WTC11 (cell line): ENCODE measurements around the gene KCTD3. TPM values are rescaled to one million over a fixed set of nuclear protein-coding genes. Genes with fewer than 3 reads are reported as not detected.

Experiments used
- ATAC-seq: fragments of 200-7000 bp; cut with Tn5 transposase; 2 replicates; pipeline ENCODE4 v1.10.0; 2021; ENCODE audit warnings: mild to moderate bottlenecking, moderate library complexity
- CTCF ChIA-PET: fragments of 300-600 bp; sonication (Branson Sonifier 250); formaldehyde crosslinking; loops from one replicate; lab custom pipeline; 2021; ENCODE audit warnings: antibody characterized with exemption; lab: Charles Lee
- POLR2A ChIA-PET: fragments of 350-600 bp; sonication (Branson Sonifier 250); formaldehyde crosslinking; loops from one replicate; lab custom pipeline; 2021; ENCODE audit warnings: antibody characterized with exemption; lab: Charles Lee
- DNase-seq: peaks from one replicate; pipeline ENCODE4 v3.0.0; 2021; ENCODE audit warnings: low spot score
- H3K27ac Mint-ChIP-seq: 2 replicates; pipeline ENCODE4 v1.8.0; 2021; ENCODE audit warnings: mixed read lengths
- H3K27me3 Mint-ChIP-seq: 2 replicates; pipeline ENCODE4 v1.8.0; 2021; ENCODE audit warnings: low read depth, mild to moderate bottlenecking, moderate library complexity, mixed read lengths
- H3K36me3 Mint-ChIP-seq: 2 replicates; pipeline ENCODE4 v1.8.0; 2021; ENCODE audit warnings: mixed read lengths
- H3K4me1 Mint-ChIP-seq: 2 replicates; pipeline ENCODE4 v1.8.0; 2022; ENCODE audit warnings: mixed read lengths
- H3K4me3 Mint-ChIP-seq: 2 replicates; pipeline ENCODE4 v1.8.0; 2021; ENCODE audit warnings: mild to moderate bottlenecking, moderate library complexity, mixed read lengths
- H3K9me3 Mint-ChIP-seq: 2 replicates; pipeline ENCODE4 v1.8.0; 2021; ENCODE audit warnings: mixed read lengths
- ARID4B ChIP-seq: sonication (generic); formaldehyde crosslinking; IDR thresholded peaks from 2 replicates; pipeline ENCODE4 v1.8.0; 2023; ENCODE audit warnings: missing genetic modification reagents, mild to moderate bottlenecking, borderline replicate concordance
- CREB1 ChIP-seq: sonication (generic); formaldehyde crosslinking; IDR thresholded peaks from 2 replicates; pipeline ENCODE4 v1.8.0; 2023; ENCODE audit warnings: mild to moderate bottlenecking, missing genetic modification reagents
- CREM ChIP-seq: sonication (generic); formaldehyde crosslinking; IDR thresholded peaks from 2 replicates; pipeline ENCODE4 v1.8.1; 2022; ENCODE audit warnings: mild to moderate bottlenecking, missing genetic modification reagents, moderate library complexity
- ELF4 ChIP-seq: sonication (generic); formaldehyde crosslinking; IDR thresholded peaks from 2 replicates; pipeline ENCODE4 v1.8.1; 2022; ENCODE audit warnings: low read depth, mild to moderate bottlenecking, moderate library complexity, missing genetic modification reagents
- EMX1 ChIP-seq: fragments of 250-450 bp; sonication (Bioruptor Pico); IDR thresholded peaks from 2 replicates; pipeline ENCODE4 v1.8.0; 2021; ENCODE audit warnings: mild to moderate bottlenecking
- KAT7 ChIP-seq: sonication (generic); formaldehyde crosslinking; IDR thresholded peaks from 2 replicates; pipeline ENCODE4 v1.8.1; 2023; ENCODE audit warnings: missing genetic modification reagents, mild to moderate bottlenecking, borderline replicate concordance
- NR1H2 ChIP-seq: sonication (generic); formaldehyde crosslinking; IDR thresholded peaks from 2 replicates; pipeline ENCODE4 v1.9.0; 2021; ENCODE audit warnings: mild to moderate bottlenecking, moderate library complexity, missing genetic modification reagents
- ZBTB21 ChIP-seq: sonication (generic); formaldehyde crosslinking; IDR thresholded peaks from 2 replicates; pipeline ENCODE4 v1.8.1; 2023; ENCODE audit warnings: mild to moderate bottlenecking, missing genetic modification reagents, borderline replicate concordance
- ZNF121 ChIP-seq: sonication (generic); formaldehyde crosslinking; IDR thresholded peaks from 2 replicates; pipeline ENCODE4 v1.8.0; 2023; ENCODE audit warnings: missing genetic modification reagents
- ZNF423 ChIP-seq: fragments of 250-450 bp; sonication (Bioruptor Pico); IDR thresholded peaks from 2 replicates; pipeline ENCODE4 v2.1.2; 2022; ENCODE audit warnings: mild to moderate bottlenecking, moderate library complexity
- total RNA-seq: library from RNA; stranded (reverse); gene quantifications from 3 replicates; pipeline ENCODE4 v1.2.3, GENCODE V29; 2021
- TF ChIP-seq, protein P1 (sequence below): sonication (generic); formaldehyde crosslinking; conservative IDR thresholded peaks from 2 replicates; pipeline ENCODE4 v1.8.1; 2022; ENCODE audit warnings: mild to moderate bottlenecking, missing genetic modification reagents
- TF ChIP-seq, protein P2 (sequence below): fragments of 250-450 bp; sonication (Bioruptor Pico); IDR thresholded peaks from 2 replicates; pipeline ENCODE4 v1.9.0; 2021; ENCODE audit warnings: mild to moderate bottlenecking, borderline replicate concordance
- TF ChIP-seq, protein P3 (sequence below): sonication (generic); formaldehyde crosslinking; IDR thresholded peaks from 2 replicates; pipeline ENCODE4 v1.8.0; 2022; ENCODE audit warnings: mild to moderate bottlenecking, missing genetic modification reagents
- TF ChIP-seq, protein P4 (sequence below): sonication (generic); formaldehyde crosslinking; IDR thresholded peaks from 2 replicates; pipeline ENCODE4 v1.8.1; 2022; ENCODE audit warnings: mild to moderate bottlenecking, moderate library complexity, missing genetic modification reagents
- TF ChIP-seq, protein P5 (sequence below): sonication (generic); formaldehyde crosslinking; IDR thresholded peaks from 2 replicates; pipeline ENCODE4 v1.8.0; 2023; ENCODE audit warnings: mild to moderate bottlenecking, missing genetic modification reagents

The KCTD3 gene
- total RNA-seq, 1 experiment from 2014 or later: 55.6 TPM

GRCh38 chr1:215530401-215530984 is 36.6 kb upstream of the KCTD3 start:
- H3K9me3 Mint-ChIP-seq: peaks cover 24% of the 10 kb centered on the region
- H3K27ac Mint-ChIP-seq: no peak overlapping the region
- H3K4me1 Mint-ChIP-seq: no peaks in the 10 kb centered on the region
- H3K4me3 Mint-ChIP-seq: no peak overlapping the region
- ChIA-PET CTCF (no interaction called here), POLR2A (no interaction called here)
- ATAC-seq (no peak), DNase-seq (no peak)
- 0 out of 2 replicates have a peak, but pooled peaks cover 3% of the 10 kb centered on the region for H3K36me3 Mint-ChIP-seq
- H3K27me3 Mint-ChIP-seq: peaks cover 4% of the 10 kb centered on the region; the same call in 1 of the 2 replicates
- TF ChIP-seq, protein P1, sequence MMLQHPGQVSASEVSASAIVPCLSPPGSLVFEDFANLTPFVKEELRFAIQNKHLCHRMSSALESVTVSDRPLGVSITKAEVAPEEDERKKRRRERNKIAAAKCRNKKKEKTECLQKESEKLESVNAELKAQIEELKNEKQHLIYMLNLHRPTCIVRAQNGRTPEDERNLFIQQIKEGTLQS: no peak
- TF ChIP-seq EMX1 (CRISPR knock-in tag): no peak
- TF ChIP-seq, protein P2, sequence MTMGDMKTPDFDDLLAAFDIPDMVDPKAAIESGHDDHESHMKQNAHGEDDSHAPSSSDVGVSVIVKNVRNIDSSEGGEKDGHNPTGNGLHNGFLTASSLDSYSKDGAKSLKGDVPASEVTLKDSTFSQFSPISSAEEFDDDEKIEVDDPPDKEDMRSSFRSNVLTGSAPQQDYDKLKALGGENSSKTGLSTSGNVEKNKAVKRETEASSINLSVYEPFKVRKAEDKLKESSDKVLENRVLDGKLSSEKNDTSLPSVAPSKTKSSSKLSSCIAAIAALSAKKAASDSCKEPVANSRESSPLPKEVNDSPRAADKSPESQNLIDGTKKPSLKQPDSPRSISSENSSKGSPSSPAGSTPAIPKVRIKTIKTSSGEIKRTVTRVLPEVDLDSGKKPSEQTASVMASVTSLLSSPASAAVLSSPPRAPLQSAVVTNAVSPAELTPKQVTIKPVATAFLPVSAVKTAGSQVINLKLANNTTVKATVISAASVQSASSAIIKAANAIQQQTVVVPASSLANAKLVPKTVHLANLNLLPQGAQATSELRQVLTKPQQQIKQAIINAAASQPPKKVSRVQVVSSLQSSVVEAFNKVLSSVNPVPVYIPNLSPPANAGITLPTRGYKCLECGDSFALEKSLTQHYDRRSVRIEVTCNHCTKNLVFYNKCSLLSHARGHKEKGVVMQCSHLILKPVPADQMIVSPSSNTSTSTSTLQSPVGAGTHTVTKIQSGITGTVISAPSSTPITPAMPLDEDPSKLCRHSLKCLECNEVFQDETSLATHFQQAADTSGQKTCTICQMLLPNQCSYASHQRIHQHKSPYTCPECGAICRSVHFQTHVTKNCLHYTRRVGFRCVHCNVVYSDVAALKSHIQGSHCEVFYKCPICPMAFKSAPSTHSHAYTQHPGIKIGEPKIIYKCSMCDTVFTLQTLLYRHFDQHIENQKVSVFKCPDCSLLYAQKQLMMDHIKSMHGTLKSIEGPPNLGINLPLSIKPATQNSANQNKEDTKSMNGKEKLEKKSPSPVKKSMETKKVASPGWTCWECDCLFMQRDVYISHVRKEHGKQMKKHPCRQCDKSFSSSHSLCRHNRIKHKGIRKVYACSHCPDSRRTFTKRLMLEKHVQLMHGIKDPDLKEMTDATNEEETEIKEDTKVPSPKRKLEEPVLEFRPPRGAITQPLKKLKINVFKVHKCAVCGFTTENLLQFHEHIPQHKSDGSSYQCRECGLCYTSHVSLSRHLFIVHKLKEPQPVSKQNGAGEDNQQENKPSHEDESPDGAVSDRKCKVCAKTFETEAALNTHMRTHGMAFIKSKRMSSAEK: no peak
- no peak for TF ChIP-seq KAT7 (CRISPR knock-in tag)
- TF ChIP-seq CREB1 (CRISPR knock-in tag): no peak
- no peak for TF ChIP-seq ZBTB21 (CRISPR knock-in tag)
- no peak for TF ChIP-seq ELF4 (CRISPR knock-in tag)
- no peak for TF ChIP-seq ZNF121 (CRISPR knock-in tag)
- TF ChIP-seq CREM (CRISPR knock-in tag): no peak
- TF ChIP-seq, protein P3, sequence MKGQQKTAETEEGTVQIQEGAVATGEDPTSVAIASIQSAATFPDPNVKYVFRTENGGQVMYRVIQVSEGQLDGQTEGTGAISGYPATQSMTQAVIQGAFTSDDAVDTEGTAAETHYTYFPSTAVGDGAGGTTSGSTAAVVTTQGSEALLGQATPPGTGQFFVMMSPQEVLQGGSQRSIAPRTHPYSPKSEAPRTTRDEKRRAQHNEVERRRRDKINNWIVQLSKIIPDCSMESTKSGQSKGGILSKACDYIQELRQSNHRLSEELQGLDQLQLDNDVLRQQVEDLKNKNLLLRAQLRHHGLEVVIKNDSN (CRISPR knock-in tag): no peak
- TF ChIP-seq, protein P4, sequence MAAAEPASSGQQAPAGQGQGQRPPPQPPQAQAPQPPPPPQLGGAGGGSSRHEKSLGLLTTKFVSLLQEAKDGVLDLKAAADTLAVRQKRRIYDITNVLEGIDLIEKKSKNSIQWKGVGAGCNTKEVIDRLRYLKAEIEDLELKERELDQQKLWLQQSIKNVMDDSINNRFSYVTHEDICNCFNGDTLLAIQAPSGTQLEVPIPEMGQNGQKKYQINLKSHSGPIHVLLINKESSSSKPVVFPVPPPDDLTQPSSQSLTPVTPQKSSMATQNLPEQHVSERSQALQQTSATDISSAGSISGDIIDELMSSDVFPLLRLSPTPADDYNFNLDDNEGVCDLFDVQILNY (CRISPR knock-in tag): no peak
- TF ChIP-seq, protein P5, sequence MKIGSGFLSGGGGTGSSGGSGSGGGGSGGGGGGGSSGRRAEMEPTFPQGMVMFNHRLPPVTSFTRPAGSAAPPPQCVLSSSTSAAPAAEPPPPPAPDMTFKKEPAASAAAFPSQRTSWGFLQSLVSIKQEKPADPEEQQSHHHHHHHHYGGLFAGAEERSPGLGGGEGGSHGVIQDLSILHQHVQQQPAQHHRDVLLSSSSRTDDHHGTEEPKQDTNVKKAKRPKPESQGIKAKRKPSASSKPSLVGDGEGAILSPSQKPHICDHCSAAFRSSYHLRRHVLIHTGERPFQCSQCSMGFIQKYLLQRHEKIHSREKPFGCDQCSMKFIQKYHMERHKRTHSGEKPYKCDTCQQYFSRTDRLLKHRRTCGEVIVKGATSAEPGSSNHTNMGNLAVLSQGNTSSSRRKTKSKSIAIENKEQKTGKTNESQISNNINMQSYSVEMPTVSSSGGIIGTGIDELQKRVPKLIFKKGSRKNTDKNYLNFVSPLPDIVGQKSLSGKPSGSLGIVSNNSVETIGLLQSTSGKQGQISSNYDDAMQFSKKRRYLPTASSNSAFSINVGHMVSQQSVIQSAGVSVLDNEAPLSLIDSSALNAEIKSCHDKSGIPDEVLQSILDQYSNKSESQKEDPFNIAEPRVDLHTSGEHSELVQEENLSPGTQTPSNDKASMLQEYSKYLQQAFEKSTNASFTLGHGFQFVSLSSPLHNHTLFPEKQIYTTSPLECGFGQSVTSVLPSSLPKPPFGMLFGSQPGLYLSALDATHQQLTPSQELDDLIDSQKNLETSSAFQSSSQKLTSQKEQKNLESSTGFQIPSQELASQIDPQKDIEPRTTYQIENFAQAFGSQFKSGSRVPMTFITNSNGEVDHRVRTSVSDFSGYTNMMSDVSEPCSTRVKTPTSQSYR (CRISPR knock-in tag): no peak
- no peak for TF ChIP-seq ARID4B (CRISPR knock-in tag)
- no peak for TF ChIP-seq NR1H2 (CRISPR knock-in tag)
- TF ChIP-seq ZNF423: no peak
